Amniotic stem cell (primary cell): ENCODE results near the gene LTN1.

ENCODE experiments used
- DNase-seq: peaks from one replicate; lab custom pipeline; 2025; lab: John Stamatoyannopoulos, UW

Gene LTN1

GRCh38 chr21:28884481-28884880 is 108.2 kb downstream of the LTN1 start:
- DNase-seq = no peak

GRCh38 chr21:28883931-28884330 is 108.7 kb downstream of the LTN1 start:
- no peak for DNase-seq

- DNase-seq = no peak
These were observed 110.3 kb downstream of the LTN1 start for GRCh38 chr21:28882345-28882744.
